GM12801 (cell line): ENCODE measurements around the gene TTC23.

Source experiments
- TF ChIP-seq, protein P1 (sequence below): IDR thresholded peaks from one replicate; pipeline ENCODE4 v1.5.1; 2011; ENCODE audit warnings: control low read depth; ENCODE audit not compliant: insufficient read length; ENCODE audit errors: extremely low read depth

TTC23 gene

GRCh38 chr15:99115300-99116215 is 133.8 kb downstream of the TTC23 start:
- TF ChIP-seq, protein P1, sequence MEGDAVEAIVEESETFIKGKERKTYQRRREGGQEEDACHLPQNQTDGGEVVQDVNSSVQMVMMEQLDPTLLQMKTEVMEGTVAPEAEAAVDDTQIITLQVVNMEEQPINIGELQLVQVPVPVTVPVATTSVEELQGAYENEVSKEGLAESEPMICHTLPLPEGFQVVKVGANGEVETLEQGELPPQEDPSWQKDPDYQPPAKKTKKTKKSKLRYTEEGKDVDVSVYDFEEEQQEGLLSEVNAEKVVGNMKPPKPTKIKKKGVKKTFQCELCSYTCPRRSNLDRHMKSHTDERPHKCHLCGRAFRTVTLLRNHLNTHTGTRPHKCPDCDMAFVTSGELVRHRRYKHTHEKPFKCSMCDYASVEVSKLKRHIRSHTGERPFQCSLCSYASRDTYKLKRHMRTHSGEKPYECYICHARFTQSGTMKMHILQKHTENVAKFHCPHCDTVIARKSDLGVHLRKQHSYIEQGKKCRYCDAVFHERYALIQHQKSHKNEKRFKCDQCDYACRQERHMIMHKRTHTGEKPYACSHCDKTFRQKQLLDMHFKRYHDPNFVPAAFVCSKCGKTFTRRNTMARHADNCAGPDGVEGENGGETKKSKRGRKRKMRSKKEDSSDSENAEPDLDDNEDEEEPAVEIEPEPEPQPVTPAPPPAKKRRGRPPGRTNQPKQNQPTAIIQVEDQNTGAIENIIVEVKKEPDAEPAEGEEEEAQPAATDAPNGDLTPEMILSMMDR = no peak

- TF ChIP-seq, protein P1 = no peak
Observed at GRCh38 chr15:99114511-99115299, 134.7 kb downstream of the TTC23 start.

DNA sequence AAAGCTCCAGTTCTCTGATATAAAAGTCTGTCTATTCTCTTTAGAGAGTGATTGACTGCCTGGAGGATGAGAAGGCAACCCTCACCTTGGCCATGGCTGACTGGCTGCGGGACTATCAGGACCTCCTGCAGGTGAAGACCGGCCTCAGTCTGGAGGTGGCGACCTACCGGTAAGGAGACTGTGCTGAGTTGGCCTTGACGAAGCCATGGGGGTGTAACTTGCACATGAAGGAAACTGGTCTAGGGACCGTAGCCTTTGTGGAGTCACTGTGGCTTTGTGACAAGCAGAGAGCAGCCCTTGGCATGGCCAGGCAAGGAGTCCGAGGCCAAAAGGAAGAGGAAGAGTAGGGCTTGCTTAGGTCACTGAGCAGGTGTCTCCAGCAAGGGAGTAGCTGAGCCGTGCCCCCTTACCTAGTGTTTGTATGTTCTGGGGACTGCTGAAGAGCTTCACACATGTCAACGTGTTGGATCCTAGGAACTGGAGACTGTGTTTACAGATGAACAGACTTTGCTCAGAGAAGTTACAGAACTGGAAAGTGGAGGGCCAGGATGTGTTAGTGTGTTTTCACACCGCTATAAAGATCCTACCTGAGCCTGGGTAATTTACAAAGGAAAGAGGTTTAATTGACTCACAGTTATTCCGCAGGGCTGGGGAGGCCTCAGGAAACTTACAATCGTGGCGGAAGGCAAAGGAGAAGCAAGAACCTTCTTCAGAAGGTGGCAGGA is 135.7 kb downstream of the TTC23 start:
- TF ChIP-seq, protein P1 = no peak

GRCh38 chr15:99110581-99111320 is 138.6 kb downstream of the TTC23 start:
- TF ChIP-seq, protein P1 = no peak

DNA sequence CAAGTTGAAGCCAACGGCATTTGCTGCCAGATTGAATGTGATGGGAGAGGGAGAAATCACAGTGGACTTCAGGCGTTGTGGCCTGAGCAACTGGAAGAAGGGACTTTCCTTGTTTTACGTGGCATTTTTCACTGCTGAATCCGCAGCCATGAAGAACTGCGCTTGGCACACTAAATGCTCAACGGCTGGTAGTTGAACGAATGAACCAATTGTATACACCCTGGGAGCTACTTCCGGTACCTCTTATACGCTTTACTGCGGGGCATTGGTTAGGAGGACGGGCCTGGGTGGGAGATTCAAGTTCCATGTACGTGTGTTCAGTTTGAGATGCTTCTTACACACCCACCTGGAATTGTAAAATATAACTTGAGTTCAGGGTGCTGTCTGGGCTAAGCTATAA is 139.3 kb downstream of the TTC23 start:
- TF ChIP-seq, protein P1 = no peak

GRCh38 chr15:99109555-99110021 is 139.8 kb downstream of the TTC23 start:
- TF ChIP-seq, protein P1 = no peak
